GM23248 (cell line): ENCODE measurements around the gene TBL1Y.

Experiments used
- EZH2 ChIP-seq: fragments of 200-600 bp; sonication (generic); IDR thresholded peaks from 2 replicates; pipeline ENCODE4 v1.6.1; 2018; ENCODE audit warnings: antibody characterized with exemption, mild to moderate bottlenecking; ENCODE audit not compliant: insufficient read depth, poor library complexity, severe bottlenecking
- EZH2phosphoT487 ChIP-seq: fragments of 200-600 bp; sonication (generic); IDR thresholded peaks from 2 replicates; pipeline ENCODE4 v1.6.1; 2018; ENCODE audit warnings: antibody characterized with exemption, moderate library complexity, mild to moderate bottlenecking, low read depth; ENCODE audit not compliant: insufficient read depth

GRCh38 chrY:7017244-7018080, 107.0 kb downstream of the TBL1Y start:
- TF ChIP-seq EZH2 (no peak), EZH2phosphoT487 (no peak)
